Stomach (tissue), 9 donors: ENCODE results near the gene CKLF. TPM values are rescaled to one million over a fixed set of nuclear protein-coding genes. Genes with fewer than 3 reads are reported as not detected.

Source experiments
- DNase-seq, 2 donors: peaks; one replicate each; pipeline versions ENCODE4 v3.0.0 to v3.0.0-alpha.2; 2013 to 2019
- H3K27ac ChIP-seq, 5 donors: fragments of 200-600 bp in 4 of 5; sonication (generic) in 4 of 5; one replicate each; pipeline ENCODE4 v1.5.1; 2013 to 2019; ENCODE audit warnings: mild to moderate bottlenecking in 1 of 5, moderate library complexity in 1 of 5
- H3K27me3 ChIP-seq, 3 donors: fragments of 200-600 bp; sonication (generic); one replicate each; pipeline ENCODE4 v1.5.1; 2017 to 2019; ENCODE audit warnings: mixed run types in 1 of 3
- H3K36me3 ChIP-seq, 4 donors: fragments of 200-600 bp; sonication (generic); 1 replicate in 3 of 4; 2 replicates in 1 of 4; pipeline ENCODE4 v1.5.1; 2016 to 2019
- H3K4me1 ChIP-seq, 4 donors: fragments of 200-600 bp; sonication (generic); one replicate each; pipeline ENCODE4 v1.5.1; 2016 to 2019
- H3K4me3 ChIP-seq, 4 donors: fragments of 200-600 bp; sonication (generic) in 3 of 4; one replicate each; pipeline ENCODE4 v1.5.1; 2016 to 2019; ENCODE audit warnings: mild to moderate bottlenecking in 1 of 4
- H3K9me3 ChIP-seq, 4 donors: fragments of 200-600 bp; sonication (generic); one replicate each; pipeline ENCODE4 v1.5.1; 2016 to 2019
- CTCF ChIP-seq, 7 experiments: fragments of 450-650 bp in 4 of 7; fragments of 200-600 bp in 3 of 7; sonication (generic) in 3 of 7; IDR thresholded peaks; one replicate each; pipeline ENCODE4 v1.5.1; 2016 to 2019; ENCODE audit warnings: antibody characterized with exemption in 7 of 7, control low read depth in 2 of 7, mild to moderate bottlenecking in 1 of 7
- EP300 ChIP-seq: sonication (generic); formaldehyde crosslinking; IDR thresholded peaks from one replicate; pipeline ENCODE4 v1.6.1; 2017; ENCODE audit warnings: antibody characterized with exemption
- POLR2A ChIP-seq, 4 donors: fragments of 450-650 bp; IDR thresholded peaks; one replicate each; pipeline ENCODE4 v1.6.1; 2016; ENCODE audit warnings: antibody characterized with exemption in 4 of 4, control low read depth in 2 of 4, mild to moderate bottlenecking in 1 of 4, moderate library complexity in 1 of 4
- POLR2AphosphoS5 ChIP-seq, 3 donors: sonication (generic); formaldehyde crosslinking; IDR thresholded peaks; one replicate each; pipeline ENCODE4 v1.6.1; 2016; ENCODE audit warnings: antibody characterized with exemption in 3 of 3
- WGBS, 5 donors: extraction: QIAGEN DNeasy Blood & Tissue Kit in 3 of 5; methylation state at CpG; one replicate each; pipeline versions ENCODE4 v1.1.5 to v1.1.7; 2013 to 2018; 5-methylcytosine and 5-hydroxymethylcytosine counted together
- intact Hi-C: fragments of 100-400 bp; cut with DNase I; formaldehyde crosslinking; loops from one replicate; pipeline ENCODE4 v1.15.1; 2023; ENCODE audit warnings: low total_unique reads
- polyA plus RNA-seq, 3 donors: library from polyadenylated mRNA; stranded (reverse); fragments of 200-250 nt; gene quantifications; one replicate each; pipeline ENCODE4 v1.2.3, GENCODE V29; 2013
- total RNA-seq, 5 donors: library from RNA; depleted of rRNA; stranded (reverse); fragments of >200 nt; gene quantifications; one replicate each; pipeline versions ENCODE4 v1.1.0 to v1.2.3, GENCODE V29; 2014 to 2016
- donor health status: healthy with polysubstance abuse.
- donor health status: Bipolar disorder and iron deficiency.
- donor health status: healthy.

The CKLF gene
- total and polyA plus RNA-seq, 8 donors, result 4.1 to 35.7 (median 25.2) TPM; not detected in 1

GRCh38 chr16:66510298-66510697 is 42.1 kb upstream of the CKLF start:
- no peak overlapping the region for H3K4me3 ChIP-seq
- peaks cover 0 to 49% (median 18%) of the 10 kb centered on the region in 4 donors for H3K36me3 ChIP-seq
- intact Hi-C loops, result no loop called here
- no peak for TF ChIP-seq POLR2A (IDR thresholded peaks at IDR 0.05)
- TF ChIP-seq EP300, result no peak
- no peak for TF ChIP-seq POLR2AphosphoS5 (IDR thresholded peaks at IDR 0.05)
- peak overlapping the region in 4 of 5 donors; percentile 58 to 71 (median 66) for H3K27ac ChIP-seq
- H3K27me3 ChIP-seq, result no peaks in the 10 kb centered on the region
- peaks cover 31 to 54% (median 45%) of the 10 kb centered on the region in 4 donors for H3K4me1 ChIP-seq
- 82 to 91% (median 86%) methylated on average over 5 of the region's 5 CpGs for WGBS, 5 donors
- no peaks in the 10 kb centered on the region for H3K9me3 ChIP-seq
- peak in 1 of 2 donors; percentile 24 for DNase-seq

GRCh38 chr16:66510711-66511601 is 41.4 kb upstream of the CKLF start:
- Histone ChIP-seq H3K27me3 (no peaks in the 10 kb centered on the region), H3K4me1 (peaks cover 38 to 60% (median 49%) of the 10 kb centered on the region in 4 donors), H3K9me3 (no peaks in the 10 kb centered on the region), H3K36me3 (peaks cover 0 to 53% (median 18%) of the 10 kb centered on the region in 4 donors), H3K27ac (peak overlapping the region in 4 of 5 donors; percentile 58 to 71 (median 66)), H3K4me3 (no peak overlapping the region)
- DNase-seq, result peak; percentile 50 to 66
- intact Hi-C loops, result no loop called here
- WGBS, 5 donors, result 56 to 68% (median 60%) methylated on average over 12 of the region's 12 CpGs
- TF ChIP-seq POLR2A (IDR thresholded peaks at IDR 0.05) (no peak), POLR2AphosphoS5 (IDR thresholded peaks at IDR 0.05) (no peak), CTCF (IDR thresholded peaks at IDR 0.05) (no peak), EP300 (no peak)

GRCh38 chr16:66511602-66512271 is 40.6 kb upstream of the CKLF start:
- DNase-seq, result peak; percentile 25 to 53
- TF ChIP-seq EP300 (no peak), POLR2AphosphoS5 (IDR thresholded peaks at IDR 0.05) (no peak), POLR2A (IDR thresholded peaks at IDR 0.05) (no peak), CTCF (IDR thresholded peaks at IDR 0.05) (no peak)
- Histone ChIP-seq H3K4me1 (peaks cover 45 to 68% (median 57%) of the 10 kb centered on the region in 4 donors), H3K27ac (peak overlapping the region in 4 of 5 donors; percentile 58 to 71 (median 66)), H3K27me3 (no peaks in the 10 kb centered on the region), H3K36me3 (peaks cover 0 to 53% (median 18%) of the 10 kb centered on the region in 4 donors), H3K9me3 (no peaks in the 10 kb centered on the region), H3K4me3 (no peak overlapping the region)
- WGBS, 5 donors, result 42 to 69% (median 67%) methylated on average over 13 of the region's 13 CpGs
- intact Hi-C loops, result no loop called here

GRCh38 chr16:66512272-66513110 is 39.9 kb upstream of the CKLF start:
- Histone ChIP-seq H3K9me3 (no peaks in the 10 kb centered on the region), H3K27me3 (no peaks in the 10 kb centered on the region), H3K36me3 (peaks cover 0 to 46% (median 18%) of the 10 kb centered on the region in 4 donors), H3K4me1 (peaks cover 50 to 72% (median 64%) of the 10 kb centered on the region in 4 donors), H3K4me3 (no peak overlapping the region), H3K27ac (peak overlapping the region in 4 of 5 donors; percentile 58 to 71 (median 66))
- intact Hi-C loops, result no loop called here
- TF ChIP-seq POLR2A (IDR thresholded peaks at IDR 0.05) (no peak), CTCF (IDR thresholded peaks at IDR 0.05) (no peak), EP300 (no peak), POLR2AphosphoS5 (IDR thresholded peaks at IDR 0.05) (no peak)
- peak in 1 of 2 donors; percentile 21 for DNase-seq
- WGBS, 5 donors, result 89 to 96% (median 92%) methylated on average over 15 of the region's 15 CpGs
